OCI-LY1 (cell line): ENCODE measurements around the gene BRME1.

ENCODE experiments used
- H2AFZ ChIP-seq: fragments of 200-600 bp; sonication (generic), shearing (Covaris generic); 2 replicates; pipeline ENCODE4 v1.6.0; 2014; ENCODE audit warnings: antibody characterized with exemption, mild to moderate bottlenecking, low read length
- H3F3A ChIP-seq: fragments of 200-600 bp; sonication (generic), shearing (Covaris generic); 2 replicates; pipeline ENCODE4 v1.6.0; 2014; ENCODE audit warnings: mild to moderate bottlenecking, antibody characterized with exemption, low read length, moderate library complexity; ENCODE audit not compliant: insufficient read depth
- H3K27ac ChIP-seq: fragments of 200-600 bp; sonication (generic); 2 replicates; pipeline ENCODE4 v1.5.1; 2014; ENCODE audit warnings: low read length, mixed run types, mild to moderate bottlenecking, low read depth; ENCODE audit not compliant: poor library complexity, severe bottlenecking
- H3K27me3 ChIP-seq: fragments of 200-600 bp; sonication (generic); 2 replicates; pipeline ENCODE4 v1.6.0; 2014; ENCODE audit warnings: antibody characterized with exemption, mild to moderate bottlenecking, low read length, moderate library complexity; ENCODE audit not compliant: insufficient read depth
- H3K36me3 ChIP-seq: fragments of 200-600 bp; sonication (generic); 2 replicates; pipeline ENCODE4 v1.6.1; 2014; ENCODE audit warnings: mild to moderate bottlenecking, antibody characterized with exemption, low read length, moderate library complexity, mixed read lengths; ENCODE audit not compliant: insufficient read depth
- H3K4me1 ChIP-seq: fragments of 200-600 bp; sonication (generic); 2 replicates; pipeline ENCODE4 v1.5.1; 2014; ENCODE audit warnings: mild to moderate bottlenecking, low read length, moderate library complexity; ENCODE audit not compliant: insufficient read depth, severe bottlenecking
- H3K4me2 ChIP-seq: fragments of 200-600 bp; sonication (generic), shearing (Covaris generic); 2 replicates; pipeline ENCODE4 v1.6.1; 2014; ENCODE audit warnings: low read length
- H3K4me3 ChIP-seq: fragments of 200-600 bp; sonication (generic); 2 replicates; pipeline ENCODE4 v1.5.1; 2014; ENCODE audit warnings: low read length, low read depth, mild to moderate bottlenecking, mixed read lengths; ENCODE audit not compliant: poor library complexity, severe bottlenecking
- H3K79me2 ChIP-seq: fragments of 200-600 bp; shearing (Covaris generic); 2 replicates; pipeline ENCODE4 v1.6.1; 2016; ENCODE audit warnings: mixed run types, low read length, mixed read lengths; ENCODE audit not compliant: insufficient read depth
- H3K9ac ChIP-seq: fragments of 200-600 bp; sonication (generic), shearing (Covaris generic); 2 replicates; pipeline ENCODE4 v1.6.1; 2014; ENCODE audit warnings: mild to moderate bottlenecking, low read length, mixed read lengths
- H3K9me2 ChIP-seq: fragments of 200-600 bp; sonication (generic), shearing (Covaris generic); 2 replicates; pipeline ENCODE4 v1.6.1; 2014; ENCODE audit warnings: low read depth, mild to moderate bottlenecking, low read length, mixed read lengths
- H3K9me3 ChIP-seq: fragments of 200-600 bp; shearing (Covaris generic); 2 replicates; pipeline ENCODE4 v1.6.1; 2014; ENCODE audit warnings: low read length, mixed read lengths
- H4K20me1 ChIP-seq: fragments of 200-600 bp; sonication (generic), shearing (Covaris generic); 2 replicates; pipeline ENCODE4 v1.6.0; 2016; ENCODE audit warnings: mild to moderate bottlenecking, low read length; ENCODE audit not compliant: insufficient read depth
- EZH2 ChIP-seq: fragments of 200-600 bp; sonication (generic), shearing (Covaris generic); IDR thresholded peaks from 2 replicates; pipeline ENCODE4 v1.8.0; 2017; ENCODE audit warnings: borderline replicate concordance, mixed run types, mild to moderate bottlenecking, antibody characterized with exemption, low read length, moderate library complexity, mixed read lengths
- TF ChIP-seq, protein P1 (sequence below): fragments of 200-600 bp; sonication (generic), shearing (Covaris generic); IDR thresholded peaks from 2 replicates; pipeline ENCODE4 v1.5.1; 2017; ENCODE audit warnings: mild to moderate bottlenecking, antibody characterized with exemption, low read length, moderate library complexity, mixed read lengths

Gene BRME1

DNA sequence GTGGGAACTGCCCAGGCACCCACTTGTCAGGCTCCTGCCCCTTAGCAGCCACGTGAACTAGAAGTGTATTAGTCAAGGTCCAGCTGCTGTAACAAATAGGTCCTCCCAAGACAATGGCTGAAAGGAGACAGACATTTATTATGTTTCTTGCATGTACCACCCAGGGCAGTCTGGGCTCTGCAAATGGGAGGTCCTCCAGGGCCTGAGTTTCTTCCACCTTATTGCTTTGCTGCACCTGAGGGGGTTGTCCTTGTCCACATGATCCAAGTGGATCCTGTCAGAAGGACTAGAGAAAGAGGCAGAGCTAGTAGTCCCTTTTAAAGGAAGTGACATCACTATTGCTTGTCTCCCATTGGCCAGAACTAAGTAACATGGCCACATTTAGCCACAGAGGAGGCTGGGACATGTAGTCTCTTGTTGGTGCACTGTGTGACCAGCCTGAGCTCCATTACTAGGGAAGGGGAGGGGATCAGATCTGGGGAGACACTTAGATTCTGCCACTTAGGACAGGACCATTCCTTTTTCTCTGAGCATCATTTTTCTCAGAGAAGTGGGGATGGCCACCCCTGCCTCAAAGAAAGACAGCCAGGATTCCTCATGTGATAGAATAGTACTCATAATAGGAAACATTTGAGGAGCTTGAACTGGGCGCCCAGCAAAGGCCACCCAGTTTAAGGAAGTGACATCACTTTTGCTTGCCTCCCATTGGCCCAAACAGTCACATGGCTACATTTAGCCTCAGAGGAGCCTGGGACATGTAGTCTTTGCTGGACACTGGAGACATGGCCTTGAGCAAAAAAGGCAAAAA is 15.2 kb upstream of the BRME1 start:
- H3K79me2 ChIP-seq, result no peaks in the 10 kb centered on the region
- 0 out of 2 replicates have a peak, but pooled peaks cover 2% of the 10 kb centered on the region for H3K9me3 ChIP-seq
- no peaks in the 10 kb centered on the region for H3F3A ChIP-seq
- H3K36me3 ChIP-seq, result peaks cover 74% of the 10 kb centered on the region
- H3K4me3 ChIP-seq, result no peak overlapping the region
- H4K20me1 ChIP-seq, result no peaks in the 10 kb centered on the region
- no peak overlapping the region for H3K9ac ChIP-seq
- H3K4me2 ChIP-seq, result no peak overlapping the region
- H3K4me1 ChIP-seq, result no peaks in the 10 kb centered on the region
- no peak for TF ChIP-seq EZH2
- TF ChIP-seq, protein P1, sequence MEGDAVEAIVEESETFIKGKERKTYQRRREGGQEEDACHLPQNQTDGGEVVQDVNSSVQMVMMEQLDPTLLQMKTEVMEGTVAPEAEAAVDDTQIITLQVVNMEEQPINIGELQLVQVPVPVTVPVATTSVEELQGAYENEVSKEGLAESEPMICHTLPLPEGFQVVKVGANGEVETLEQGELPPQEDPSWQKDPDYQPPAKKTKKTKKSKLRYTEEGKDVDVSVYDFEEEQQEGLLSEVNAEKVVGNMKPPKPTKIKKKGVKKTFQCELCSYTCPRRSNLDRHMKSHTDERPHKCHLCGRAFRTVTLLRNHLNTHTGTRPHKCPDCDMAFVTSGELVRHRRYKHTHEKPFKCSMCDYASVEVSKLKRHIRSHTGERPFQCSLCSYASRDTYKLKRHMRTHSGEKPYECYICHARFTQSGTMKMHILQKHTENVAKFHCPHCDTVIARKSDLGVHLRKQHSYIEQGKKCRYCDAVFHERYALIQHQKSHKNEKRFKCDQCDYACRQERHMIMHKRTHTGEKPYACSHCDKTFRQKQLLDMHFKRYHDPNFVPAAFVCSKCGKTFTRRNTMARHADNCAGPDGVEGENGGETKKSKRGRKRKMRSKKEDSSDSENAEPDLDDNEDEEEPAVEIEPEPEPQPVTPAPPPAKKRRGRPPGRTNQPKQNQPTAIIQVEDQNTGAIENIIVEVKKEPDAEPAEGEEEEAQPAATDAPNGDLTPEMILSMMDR, result no peak
- no peak overlapping the region for H3K27ac ChIP-seq
- no peaks in the 10 kb centered on the region for H3K27me3 ChIP-seq
- H2AFZ ChIP-seq, result no peak overlapping the region
- H3K9me2 ChIP-seq, result no peaks in the 10 kb centered on the region

DNA sequence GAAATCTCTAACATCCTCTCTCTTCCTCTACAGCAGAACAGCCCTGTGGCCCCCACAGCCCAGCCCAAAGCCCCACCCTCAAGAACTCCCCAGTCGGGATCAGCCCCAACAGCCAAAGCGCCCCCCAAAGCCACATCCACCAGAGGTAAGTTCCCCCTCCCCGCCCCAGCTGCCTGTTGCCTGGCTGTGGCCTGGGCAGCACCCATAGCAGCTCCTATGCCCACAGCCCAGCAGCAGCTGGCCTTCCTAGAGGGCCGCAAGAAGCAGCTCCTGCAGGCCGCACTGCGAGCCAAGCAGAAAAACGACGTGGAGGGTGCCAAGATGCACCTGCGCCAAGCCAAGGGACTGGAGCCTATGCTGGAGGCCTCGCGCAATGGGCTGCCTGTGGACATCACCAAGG is 14.6 kb upstream of the BRME1 start:
- no peaks in the 10 kb centered on the region for H3K79me2 ChIP-seq
- H3K9me2 ChIP-seq, result no peaks in the 10 kb centered on the region
- no peaks in the 10 kb centered on the region for H4K20me1 ChIP-seq
- H3K4me2 ChIP-seq, result no peak overlapping the region
- no peaks in the 10 kb centered on the region for H3K27me3 ChIP-seq
- 0 out of 2 replicates have a peak, but pooled peaks cover 2% of the 10 kb centered on the region for H3K9me3 ChIP-seq
- H3K9ac ChIP-seq, result no peak overlapping the region
- H2AFZ ChIP-seq, result no peak overlapping the region
- H3K4me1 ChIP-seq, result no peaks in the 10 kb centered on the region
- no peak overlapping the region for H3K4me3 ChIP-seq
- no peak overlapping the region for H3K27ac ChIP-seq
- no peaks in the 10 kb centered on the region for H3F3A ChIP-seq
- TF ChIP-seq, protein P1, result no peak
- no peak for TF ChIP-seq EZH2
- peaks cover 78% of the 10 kb centered on the region for H3K36me3 ChIP-seq

DNA sequence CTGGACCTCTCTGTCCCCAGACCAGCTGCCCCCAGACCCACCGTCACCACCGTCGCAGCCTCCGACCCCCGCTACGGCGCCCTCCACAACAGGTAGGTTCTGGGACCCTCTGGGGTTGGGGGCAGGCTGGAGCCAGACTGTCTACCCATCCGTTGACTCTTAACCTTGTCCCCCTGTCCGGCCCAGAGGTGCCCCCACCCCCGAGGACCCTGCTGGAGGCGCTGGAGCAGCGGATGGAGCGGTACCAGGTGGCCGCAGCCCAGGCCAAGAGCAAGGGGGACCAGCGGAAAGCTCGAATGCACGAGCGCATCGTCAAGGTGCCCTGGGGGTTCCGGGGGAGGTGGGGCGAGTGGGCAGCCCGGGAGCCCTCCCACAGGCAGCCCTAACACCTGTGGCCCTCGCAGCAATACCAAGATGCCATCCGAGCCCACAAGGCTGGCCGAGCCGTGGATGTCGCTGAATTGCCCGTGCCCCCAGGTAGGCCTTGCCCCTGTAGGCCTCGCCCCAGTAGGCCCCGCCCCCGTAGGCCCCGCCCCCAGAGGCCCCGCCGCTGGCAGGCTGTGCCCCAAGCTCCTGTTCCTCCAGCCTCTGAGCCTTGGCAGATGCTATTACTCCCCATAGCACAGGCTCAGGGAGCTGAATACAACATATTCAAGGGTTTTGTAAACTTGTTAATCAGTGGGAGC is 13.0 kb upstream of the BRME1 start:
- H3K9me2 ChIP-seq, result no peaks in the 10 kb centered on the region
- no peaks in the 10 kb centered on the region for H4K20me1 ChIP-seq
- H3K9me3 ChIP-seq, result 0 out of 2 replicates have a peak, but pooled peaks cover 2% of the 10 kb centered on the region
- no peak overlapping the region for H3K9ac ChIP-seq
- peaks cover 83% of the 10 kb centered on the region for H3K36me3 ChIP-seq
- no peak overlapping the region for H3K4me2 ChIP-seq
- H3K4me3 ChIP-seq, result no peak overlapping the region
- no peaks in the 10 kb centered on the region for H3F3A ChIP-seq
- TF ChIP-seq, protein P1, result no peak
- no peak for TF ChIP-seq EZH2
- no peaks in the 10 kb centered on the region for H3K4me1 ChIP-seq
- H3K27ac ChIP-seq, result no peak overlapping the region
- H3K79me2 ChIP-seq, result no peaks in the 10 kb centered on the region
- H2AFZ ChIP-seq, result no peak overlapping the region
- H3K27me3 ChIP-seq, result no peaks in the 10 kb centered on the region
